Spleen (tissue), 11 donors: ENCODE data around the gene TOB2. TPM values are rescaled to one million over a fixed set of nuclear protein-coding genes. Genes with fewer than 3 reads are reported as not detected.

Experiments
- DNase-seq: peaks from one replicate; pipeline ENCODE4 v3.0.0-alpha.2; 2020
- H3K27ac ChIP-seq, 8 donors: fragments of 200-600 bp; sonication (generic) in 7 of 8; 1 replicate in 4 of 8; 2 replicates in 4 of 8; pipeline versions ENCODE4 v1.5.0 to v1.8.0; 2016 to 2021; ENCODE audit warnings: inconsistent platforms in 4 of 8, mild to moderate bottlenecking in 4 of 8, moderate library complexity in 1 of 8
- H3K27me3 ChIP-seq, 7 donors: fragments of 200-600 bp; sonication (generic) in 6 of 7; replicated peaks in 1 of 7; 1 replicate in 4 of 7; 2 replicates in 3 of 7; pipeline versions ENCODE4 v1.5.0 to v1.8.0; 2016 to 2021; ENCODE audit warnings: inconsistent platforms in 3 of 7, mild to moderate bottlenecking in 1 of 7
- H3K36me3 ChIP-seq, 6 donors: fragments of 200-600 bp; sonication (generic) in 5 of 6; 1 replicate in 4 of 6; 2 replicates in 2 of 6; pipeline versions ENCODE4 v1.5.0 to v1.8.0; 2016 to 2021; ENCODE audit warnings: inconsistent platforms in 2 of 6
- H3K4me1 ChIP-seq, 6 donors: fragments of 200-600 bp; sonication (generic) in 5 of 6; 1 replicate in 3 of 6; 2 replicates in 3 of 6; pipeline versions ENCODE4 v1.5.0 to v1.8.0; 2016 to 2021; ENCODE audit warnings: inconsistent platforms in 3 of 6
- H3K4me3 ChIP-seq, 8 donors: fragments of 200-600 bp; sonication (generic) in 7 of 8; 1 replicate in 4 of 8; 2 replicates in 4 of 8; pipeline versions ENCODE4 v1.5.0 to v1.8.0; 2016 to 2021; ENCODE audit warnings: inconsistent platforms in 4 of 8, mild to moderate bottlenecking in 4 of 8, moderate library complexity in 2 of 8
- H3K9me3 ChIP-seq, 8 donors: fragments of 200-600 bp; sonication (generic) in 7 of 8; 1 replicate in 4 of 8; 2 replicates in 4 of 8; pipeline versions ENCODE4 v1.5.0 to v1.8.0; 2016 to 2021; ENCODE audit warnings: inconsistent platforms in 4 of 8
- CTCF ChIP-seq, 11 experiments: fragments of 200-600 bp in 7 of 11; fragments of 450-650 bp in 4 of 11; sonication (generic) in 4 of 11; IDR thresholded peaks in 8 of 11; conservative IDR thresholded peaks in 3 of 11; 1 replicate in 7 of 11; 2 replicates in 4 of 11; pipeline versions ENCODE4 v1.4.0 to v1.8.0; 2016 to 2021; ENCODE audit warnings: antibody characterized with exemption in 11 of 11, inconsistent platforms in 4 of 11, mild to moderate bottlenecking in 1 of 11
- POLR2A ChIP-seq, 3 donors: fragments of 450-650 bp; IDR thresholded peaks; one replicate each; pipeline ENCODE4 v1.5.1; 2017; ENCODE audit warnings: antibody characterized with exemption in 3 of 3, mild to moderate bottlenecking in 1 of 3
- POLR2AphosphoS5 ChIP-seq, 3 donors: sonication (generic); formaldehyde crosslinking; IDR thresholded peaks; one replicate each; pipeline ENCODE4 v1.5.1; 2017; ENCODE audit warnings: antibody characterized with exemption in 3 of 3
- WGBS, 5 donors: extraction: QIAGEN DNeasy Blood & Tissue Kit in 3 of 5; methylation state at CpG; one replicate each; pipeline versions ENCODE4 v1.1.5 to v1.1.7; 2013 to 2018; 5-methylcytosine and 5-hydroxymethylcytosine counted together
- intact Hi-C: fragments of 100-400 bp; cut with DNase I; formaldehyde crosslinking; loops from one replicate; pipeline ENCODE4 v1.15.0; 2023; ENCODE audit warnings: low total_unique reads
- polyA plus RNA-seq, 3 donors: library from polyadenylated mRNA; stranded (reverse); fragments of 200-250 nt; gene quantifications; one replicate each; pipeline ENCODE4 v1.2.1, GENCODE V29; 2013
- total RNA-seq, 7 donors: library from RNA; depleted of rRNA in 3 of 7; stranded (reverse); fragments of >200 nt in 3 of 7; fragmentation: NEBNext Ultra II Directional in 4 of 7; extraction: Animal tissue kit (Norgen Biotek cat#: 25700) in 4 of 7; gene quantifications; one replicate each; pipeline versions ENCODE4 v1.1.0 to v1.2.1, GENCODE V29; 2016 to 2021
- donor health status: healthy with polysubstance abuse.
- donor health status: DM: no; HTN: no; CAD: no; lungs with moderate emphysema.
- donor health status: DM: no; HTN: no; CAD: no.
- donor health status: Bipolar disorder and iron deficiency.
- donor health status: healthy.
- donor health status: DM: no; HTN: no; CAD: no.
- donor health status: DM: yes; HTN: yes; CAD: no.

TOB2 gene
- total and polyA plus RNA-seq, 10 donors, result 7.5 to 52.4 (median 42.3) TPM

DNA sequence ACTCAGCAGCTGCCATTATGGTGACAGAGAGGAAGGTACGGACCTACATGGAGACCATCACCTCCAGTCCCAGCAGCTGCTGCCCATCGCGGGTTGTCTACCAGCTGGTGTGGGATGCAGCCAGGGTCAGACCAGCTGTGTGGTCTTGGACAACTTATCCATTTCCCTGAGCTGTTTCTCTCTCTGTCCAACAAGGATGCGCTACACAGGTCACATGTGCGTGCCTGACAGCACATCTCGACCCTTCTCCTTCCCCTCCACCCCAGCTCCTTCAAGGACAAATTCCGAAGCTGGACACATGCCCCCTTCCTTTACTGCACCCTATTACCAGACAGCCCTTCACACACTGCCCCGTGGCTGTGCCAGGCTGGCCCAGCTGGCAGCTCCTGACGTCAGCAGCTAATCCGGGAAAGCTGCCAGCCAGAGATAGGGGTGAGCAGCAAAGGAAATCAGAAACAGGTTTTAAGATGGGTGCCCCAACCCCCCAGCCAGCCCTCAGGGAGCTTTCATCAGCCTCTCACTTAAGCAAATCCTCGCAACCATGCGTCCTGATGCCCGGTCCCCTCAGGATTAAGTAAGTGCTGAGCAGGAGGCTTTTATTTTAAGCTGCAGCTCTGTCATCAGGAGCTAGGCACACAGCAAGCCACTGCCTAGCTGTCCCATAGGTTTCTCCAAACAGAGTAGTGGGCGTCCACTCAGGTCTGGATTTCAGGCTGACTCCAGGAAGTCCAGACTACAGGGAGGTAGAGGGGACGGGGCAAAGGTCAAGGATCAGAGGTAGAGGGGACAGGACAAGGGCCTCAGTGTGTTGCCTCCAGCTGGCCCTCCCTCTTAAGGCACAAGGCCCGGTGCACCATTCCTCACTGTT lies 44.6 kb downstream of the TOB2 start:
- intact Hi-C loops, result loop anchor here (5.0 kb wide), 1 partner anchor 115 kb away; no protein-coding TSS in a partner anchor
- H3K4me3 ChIP-seq, result no peak overlapping the region
- no peaks in the 10 kb centered on the region for H3K9me3 ChIP-seq
- DNase-seq, result no peak
- 52 to 64% (median 58%) methylated on average over 16 of the region's 16 CpGs for WGBS, 5 donors
- H3K36me3 ChIP-seq, result peaks cover 0 to 27% (median 10%) of the 10 kb centered on the region in 6 donors
- TF ChIP-seq CTCF (IDR thresholded peaks at IDR 0.05 in 8 of 11, conservative IDR thresholded peaks at IDR 0.05 in 3 of 11) (no peak), POLR2A (IDR thresholded peaks at IDR 0.05) (no peak), POLR2AphosphoS5 (IDR thresholded peaks at IDR 0.05) (peak in 2 of 3 donors; percentile 14 to 29)
- H3K4me1 ChIP-seq, result peaks cover 8 to 26% (median 18%) of the 10 kb centered on the region in 6 donors
- no peaks in the 10 kb centered on the region for H3K27me3 ChIP-seq
- peak overlapping the region in 2 of 8 donors; percentile 2 to 13 for H3K27ac ChIP-seq

GRCh38 chr22:41398921-41399320 lies 47.7 kb downstream of the TOB2 start:
- H3K9me3 ChIP-seq, result no peaks in the 10 kb centered on the region
- 88 to 96% (median 95%) methylated on average over 8 of the region's 8 CpGs for WGBS, 5 donors
- H3K4me3 ChIP-seq, result no peak overlapping the region
- H3K4me1 ChIP-seq, result peaks cover 5 to 27% (median 16%) of the 10 kb centered on the region in 6 donors
- intact Hi-C loops, result no loop called here
- DNase-seq, result no peak
- no peak for TF ChIP-seq POLR2A (IDR thresholded peaks at IDR 0.05)
- no peak for TF ChIP-seq POLR2AphosphoS5 (IDR thresholded peaks at IDR 0.05)
- no peak for TF ChIP-seq CTCF (IDR thresholded peaks at IDR 0.05 in 8 of 11, conservative IDR thresholded peaks at IDR 0.05 in 3 of 11)
- H3K27ac ChIP-seq, result no peak overlapping the region
- H3K27me3 ChIP-seq, result no peaks in the 10 kb centered on the region
- peaks cover 0 to 57% (median 36%) of the 10 kb centered on the region in 6 donors for H3K36me3 ChIP-seq

DNA sequence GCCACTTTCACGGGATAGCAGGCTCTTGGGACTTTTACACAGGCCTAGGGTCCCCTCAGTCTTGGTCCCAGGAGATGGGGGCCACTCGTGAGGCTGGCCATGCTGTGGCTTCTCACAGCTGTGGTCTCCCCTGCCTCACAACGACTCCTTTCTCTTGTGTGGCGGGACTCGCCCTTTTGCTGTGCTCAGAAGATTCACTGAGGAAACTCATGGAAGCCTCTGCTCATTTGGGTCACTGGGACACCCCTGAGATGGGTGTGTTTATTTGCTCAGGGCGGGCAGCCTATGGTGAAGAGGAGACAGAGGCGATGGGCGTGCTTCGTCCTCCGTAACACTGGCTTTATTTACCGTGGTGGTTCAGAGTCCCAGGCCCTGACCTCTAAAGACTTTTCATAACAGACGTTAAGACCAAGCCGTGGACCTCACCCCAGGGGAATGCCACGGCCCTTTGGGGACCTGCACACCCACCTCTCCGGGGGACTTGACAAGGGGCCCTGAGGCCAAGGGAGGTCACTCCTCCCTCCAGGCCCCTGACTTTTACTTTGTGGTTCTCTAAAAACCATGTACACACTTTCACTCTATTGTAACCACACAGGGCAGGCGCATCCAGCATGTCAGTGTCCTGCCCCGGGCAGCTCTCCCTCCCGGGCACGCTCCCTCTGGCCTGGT lies 49.3 kb downstream of the TOB2 start:
- Histone ChIP-seq H3K4me3 (no peak overlapping the region), H3K36me3 (peaks cover 0 to 59% (median 36%) of the 10 kb centered on the region in 6 donors), H3K27ac (no peak overlapping the region), H3K27me3 (no peaks in the 10 kb centered on the region), H3K4me1 (peaks cover 0 to 26% (median 11%) of the 10 kb centered on the region in 6 donors), H3K9me3 (no peaks in the 10 kb centered on the region)
- no peak for DNase-seq
- TF ChIP-seq POLR2AphosphoS5 (IDR thresholded peaks at IDR 0.05), result no peak
- no peak for TF ChIP-seq POLR2A (IDR thresholded peaks at IDR 0.05)
- no peak for TF ChIP-seq CTCF (IDR thresholded peaks at IDR 0.05 in 8 of 11, conservative IDR thresholded peaks at IDR 0.05 in 3 of 11)
- intact Hi-C loops, result no loop called here
- 84 to 93% (median 91%) methylated on average over 15 to 19 of the region's 19 CpGs for WGBS, 5 donors
